ENCODE results near the gene KLHL6. TPM values are rescaled to one million over a fixed set of nuclear protein-coding genes. Genes with fewer than 3 reads are reported as not detected.

KLHL6 gene
- total and polyA plus RNA-seq, 2 of the 13 experiments (the other 11 are each of a cell fraction or from before 2014, with no cell fraction given), result not detected

GRCh38 chr3:183584914-183585280, 29.4 kb upstream of the KLHL6 start:
- ATAC-seq (no peak), DNase-seq (ENCODE audit: low spot score) (no peak), FAIRE-seq (no peak)
- ChIA-PET CTCF (ENCODE audit: low intra/inter-chr PET ratio, low total read pairs) (no interaction called here), POLR2A (no interaction called here)
- WGBS (ENCODE audit: low lambda C conversion rate), result 40% methylated on average over 3 of the region's 3 CpGs
- no peak overlapping the region for H3K4me2 ChIP-seq (ENCODE audit: low read depth, low read length)
- no peak overlapping the region for H2AFZ ChIP-seq (ENCODE audit: low read length)
- no peak overlapping the region for H3K27ac ChIP-seq (ENCODE audit: extremely low read length, insufficient read depth, low read length)
- in situ Hi-C loops (cut with HindIII; ENCODE audit: extremely low pct_ligation_motif_present, low pct_unique_long_range_greater_than_20kb), result no loop called here
- no TSS peak for BruUV-seq (replicated peaks)
- H3K9me3 ChIP-seq (ENCODE audit: low read length), result no peaks in the 10 kb centered on the region
- no peaks in the 10 kb centered on the region for H3K79me2 ChIP-seq (ENCODE audit: insufficient read depth, low read length)
- TF ChIP-seq MTF1 (CRISPR knock-in tag; IDR thresholded peaks at IDR 0.05) (no peak), FOXO1 (CRISPR knock-in tag; IDR thresholded peaks at IDR 0.05) (no peak), YEATS2 (CRISPR knock-in tag; IDR thresholded peaks at IDR 0.05; ENCODE audit: borderline replicate concordance) (no peak)
- intact Hi-C loops (cut with micrococcal nuclease; ENCODE audit: unreplicated experiment), result no loop called here
- no peak overlapping the region for H3K4me3 ChIP-seq (replicated peaks in 1 of 3; ENCODE audit: insufficient read depth in 1 of 3, low read depth in 2 of 3, low read length in 3 of 3)
- H3K4me1 ChIP-seq (ENCODE audit: insufficient read depth, low read length), result peaks cover 27% of the 10 kb centered on the region
- no peaks in the 10 kb centered on the region for H4K20me1 ChIP-seq (ENCODE audit: insufficient read depth, low read length)
- no peaks in the 10 kb centered on the region for H3K36me3 ChIP-seq (replicated peaks in 1 of 2; ENCODE audit: control insufficient read depth in 1 of 2, insufficient read depth in 2 of 2, low read length in 2 of 2)
- no peak overlapping the region for H3K9ac ChIP-seq (ENCODE audit: insufficient read depth, low read depth, low read length)
- no peaks in the 10 kb centered on the region for H3K27me3 ChIP-seq (ENCODE audit: control insufficient read depth in 1 of 2, insufficient read depth in 2 of 2, low read length in 2 of 2)

GRCh38 chr3:183584246-183584913, 28.9 kb upstream of the KLHL6 start:
- H3K9me3 ChIP-seq (ENCODE audit: low read length), result no peaks in the 10 kb centered on the region
- peak overlapping the region; percentile 46; the same call in 1 of the 2 replicates for H3K4me2 ChIP-seq (ENCODE audit: low read depth, low read length)
- H2AFZ ChIP-seq (ENCODE audit: low read length), result no peak overlapping the region
- FAIRE-seq (no peak), DNase-seq (ENCODE audit: low spot score) (no peak), ATAC-seq (peak; percentile 74)
- no TSS peak for BruUV-seq (replicated peaks)
- H3K27ac ChIP-seq (ENCODE audit: extremely low read length, insufficient read depth, low read length), result no peak overlapping the region
- H3K4me3 ChIP-seq (replicated peaks in 1 of 3; ENCODE audit: insufficient read depth in 1 of 3, low read depth in 2 of 3, low read length in 3 of 3), result no peak overlapping the region; a peak in 1 of 6 replicates
- H3K9ac ChIP-seq (ENCODE audit: insufficient read depth, low read depth, low read length), result no peak overlapping the region
- no peaks in the 10 kb centered on the region for H4K20me1 ChIP-seq (ENCODE audit: insufficient read depth, low read length)
- TF ChIP-seq ZNF501 (CRISPR knock-in tag; IDR thresholded peaks at IDR 0.05), result peak; percentile 44; the same call in 1 of the 2 replicates
- TF ChIP-seq ZSCAN22 (CRISPR knock-in tag; IDR thresholded peaks at IDR 0.05), result peak; percentile 1; the same call in 1 of the 2 replicates
- no peak for TF ChIP-seq ZEB1 (IDR thresholded peaks at IDR 0.05; ENCODE audit: insufficient replicate concordance, low read depth)
- no peak for TF ChIP-seq HMG20A (CRISPR knock-in tag; IDR thresholded peaks at IDR 0.05; ENCODE audit: borderline replicate concordance)
- no peak for TF ChIP-seq ZNF616 (CRISPR knock-in tag; IDR thresholded peaks at IDR 0.05; ENCODE audit: low read depth)
- TF ChIP-seq ZNF17 (CRISPR knock-in tag; IDR thresholded peaks at IDR 0.05), result no peak
- peaks cover 27% of the 10 kb centered on the region for H3K4me1 ChIP-seq (ENCODE audit: insufficient read depth, low read length)
- intact Hi-C loops (cut with micrococcal nuclease; ENCODE audit: unreplicated experiment), result no loop called here
- no peaks in the 10 kb centered on the region for H3K36me3 ChIP-seq (replicated peaks in 1 of 2; ENCODE audit: control insufficient read depth in 1 of 2, insufficient read depth in 2 of 2, low read length in 2 of 2)
- no peaks in the 10 kb centered on the region for H3K27me3 ChIP-seq (ENCODE audit: control insufficient read depth in 1 of 2, insufficient read depth in 2 of 2, low read length in 2 of 2)
- in situ Hi-C loops (cut with HindIII; ENCODE audit: extremely low pct_ligation_motif_present, low pct_unique_long_range_greater_than_20kb), result no loop called here
- H3K79me2 ChIP-seq (ENCODE audit: insufficient read depth, low read length), result no peaks in the 10 kb centered on the region
- ChIA-PET CTCF (ENCODE audit: low intra/inter-chr PET ratio, low total read pairs) (no interaction called here), POLR2A (no interaction called here)
- WGBS (ENCODE audit: low lambda C conversion rate), result 50% methylated on average over 7 of the region's 7 CpGs

Measured in HepG2 (cell line).